SK-N-MC (cell line): Measurements from ENCODE around the gene PLEKHJ1.
A peak's percentile ranks its signal among the peaks of the same experiment; 100 is the strongest.

ENCODE experiments used
- DNase-seq: peaks from one replicate; pipeline ENCODE4 v3.0.0-alpha.2; 2011; ENCODE audit warnings: low read depth, low spot score
- H3K27ac ChIP-seq: fragments of 200-600 bp; sonication (generic); 2 replicates; pipeline ENCODE4 v1.5.1; 2016; ENCODE audit warnings: mixed run types
- H3K36me3 ChIP-seq: fragments of 200-600 bp; sonication (generic); 2 replicates; pipeline ENCODE4 v1.6.1; 2017; ENCODE audit warnings: antibody characterized with exemption, low read length, mixed read lengths; ENCODE audit not compliant: insufficient read depth
- H3K4me3 ChIP-seq: fragments of 200-600 bp; sonication (generic); 2 replicates; pipeline ENCODE4 v1.5.1; 2016
- H3K9ac ChIP-seq: fragments of 200-600 bp; sonication (generic); 2 replicates; pipeline ENCODE4 v1.8.0; 2017; ENCODE audit warnings: mixed run types, mixed read lengths; ENCODE audit not compliant: insufficient read length
- H3K9me3 ChIP-seq: fragments of 200-600 bp; sonication (generic); 2 replicates; pipeline ENCODE4 v1.6.1; 2017; ENCODE audit warnings: low read depth, mild to moderate bottlenecking, antibody characterized with exemption, low read length, moderate library complexity, mixed read lengths
- EZH2 ChIP-seq: fragments of 200-600 bp; sonication (generic); IDR thresholded peaks from one replicate; pipeline ENCODE4 v1.6.1; 2017; ENCODE audit warnings: antibody characterized with exemption
- FOXP2 ChIP-seq: optimal IDR thresholded peaks from 2 replicates; pipeline ENCODE3; 2011; ENCODE audit warnings: mild to moderate bottlenecking, moderate library complexity; ENCODE audit not compliant: insufficient read depth; ENCODE audit errors: extremely low read length, control extremely low read depth
- POLR2AphosphoS5 ChIP-seq: IDR thresholded peaks from 2 replicates; pipeline ENCODE4 v1.6.1; 2012; ENCODE audit warnings: mild to moderate bottlenecking, low read depth, low read length, borderline replicate concordance

The PLEKHJ1 gene

GRCh38 chr19:2270423-2271233, 34.5 kb upstream of the PLEKHJ1 start:
- peak overlapping the region; percentile 81 for H3K27ac ChIP-seq
- peak overlapping the region; percentile 93 for H3K9ac ChIP-seq
- TF ChIP-seq EZH2 (no peak), POLR2AphosphoS5 (no peak; the same call in 1 of the 2 replicates), FOXP2 (no peak)
- H3K4me3 ChIP-seq: peak overlapping the region; percentile 96
- peaks cover 36% of the 10 kb centered on the region for H3K36me3 ChIP-seq
- DNase-seq: no peak
- no peaks in the 10 kb centered on the region for H3K9me3 ChIP-seq

- TF ChIP-seq EZH2: no peak
- no peak for TF ChIP-seq POLR2AphosphoS5
- TF ChIP-seq FOXP2: no peak
- Histone ChIP-seq H3K4me3 (peak overlapping the region; percentile 96), H3K9me3 (no peaks in the 10 kb centered on the region), H3K36me3 (peaks cover 36% of the 10 kb centered on the region), H3K9ac (peak overlapping the region; percentile 93), H3K27ac (peak overlapping the region; percentile 80)
- no peak for DNase-seq
Measured at GRCh38 chr19:2270157-2270422, 34.0 kb upstream of the PLEKHJ1 start.

DNA sequence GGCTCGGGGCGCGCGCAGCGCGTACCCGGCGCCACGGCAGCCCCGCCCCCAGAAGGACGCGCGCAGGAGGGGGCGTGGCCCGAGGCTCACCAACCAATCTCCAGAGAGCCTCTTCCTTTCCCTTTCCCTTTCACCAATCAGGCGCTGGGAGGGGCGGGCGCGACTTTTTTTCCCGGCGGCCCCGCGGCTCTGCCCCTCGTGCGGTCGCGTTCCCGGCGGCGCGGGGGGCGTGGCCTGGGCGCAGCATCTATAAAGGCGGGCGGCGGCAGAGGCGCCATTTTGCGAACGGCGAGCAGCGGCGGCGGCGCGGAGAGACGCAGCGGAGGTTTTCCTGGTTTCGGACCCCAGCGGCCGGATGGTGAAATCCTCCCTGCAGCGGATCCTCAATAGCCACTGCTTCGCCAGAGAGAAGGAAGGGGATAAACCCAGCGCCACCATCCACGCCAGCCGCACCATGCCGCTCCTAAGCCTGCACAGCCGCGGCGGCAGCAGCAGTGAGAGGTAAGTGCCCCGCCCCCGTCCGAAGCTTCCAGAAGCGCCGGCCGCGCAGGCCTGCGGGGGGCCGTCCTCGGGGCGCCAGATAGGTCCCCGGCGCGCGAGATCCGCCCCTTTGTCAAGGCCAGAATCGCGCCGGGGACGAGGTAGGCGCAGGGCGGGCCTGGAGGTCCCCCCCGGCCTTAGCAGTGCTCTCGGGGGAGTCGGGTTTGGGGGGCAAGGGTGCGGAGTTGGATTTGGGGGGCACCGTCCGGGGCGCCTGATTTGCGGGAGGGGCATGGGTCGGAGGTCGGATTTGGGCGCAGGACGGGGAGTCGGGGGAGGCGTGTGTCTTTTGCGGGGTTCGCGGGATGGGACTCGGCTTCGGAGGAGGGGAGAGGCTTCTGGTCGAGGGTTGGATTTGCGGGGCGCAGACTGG, 33.4 kb upstream of the PLEKHJ1 start:
- TF ChIP-seq FOXP2 (no peak), POLR2AphosphoS5 (peak; percentile 99)
- H3K9me3 ChIP-seq: no peaks in the 10 kb centered on the region
- H3K9ac ChIP-seq: peak overlapping the region; percentile 93
- H3K36me3 ChIP-seq: peaks cover 36% of the 10 kb centered on the region
- H3K4me3 ChIP-seq: peak overlapping the region; percentile 96
- DNase-seq: peak; percentile 77
- H3K27ac ChIP-seq: peak overlapping the region; percentile 80

- no peak for DNase-seq
- Histone ChIP-seq H3K9me3 (no peaks in the 10 kb centered on the region), H3K9ac (peak overlapping the region; percentile 85), H3K4me3 (peak overlapping the region; percentile 96), H3K27ac (peak overlapping the region; percentile 73), H3K36me3 (peaks cover 29% of the 10 kb centered on the region)
- TF ChIP-seq POLR2AphosphoS5: no peak
- no peak for TF ChIP-seq EZH2
- no peak for TF ChIP-seq FOXP2
Measured at GRCh38 chr19:2268861-2269243, 32.7 kb upstream of the PLEKHJ1 start.

DNA sequence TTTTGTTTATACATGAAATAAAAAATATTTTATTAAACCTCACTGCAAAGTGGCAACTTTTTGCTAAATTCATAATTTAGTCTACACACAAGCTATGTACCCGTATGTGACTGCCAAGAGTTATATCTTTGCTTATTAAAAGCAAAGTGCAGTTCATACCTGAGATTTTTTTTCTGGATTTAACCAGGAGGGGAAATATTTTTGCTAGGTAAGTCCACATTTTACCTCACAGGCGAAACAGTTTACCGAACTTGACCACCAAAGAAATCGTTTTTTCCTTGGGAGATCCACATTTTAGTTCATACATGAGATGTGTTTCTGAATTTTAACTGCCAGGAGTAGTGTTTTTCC, 32.3 kb upstream of the PLEKHJ1 start:
- peaks cover 25% of the 10 kb centered on the region for H3K36me3 ChIP-seq
- H3K9ac ChIP-seq: peak overlapping the region; percentile 85
- DNase-seq: no peak
- TF ChIP-seq POLR2AphosphoS5 (no peak), FOXP2 (no peak), EZH2 (no peak)
- peak overlapping the region; percentile 73 for H3K27ac ChIP-seq
- no peaks in the 10 kb centered on the region for H3K9me3 ChIP-seq
- H3K4me3 ChIP-seq: peak overlapping the region; percentile 96

DNA sequence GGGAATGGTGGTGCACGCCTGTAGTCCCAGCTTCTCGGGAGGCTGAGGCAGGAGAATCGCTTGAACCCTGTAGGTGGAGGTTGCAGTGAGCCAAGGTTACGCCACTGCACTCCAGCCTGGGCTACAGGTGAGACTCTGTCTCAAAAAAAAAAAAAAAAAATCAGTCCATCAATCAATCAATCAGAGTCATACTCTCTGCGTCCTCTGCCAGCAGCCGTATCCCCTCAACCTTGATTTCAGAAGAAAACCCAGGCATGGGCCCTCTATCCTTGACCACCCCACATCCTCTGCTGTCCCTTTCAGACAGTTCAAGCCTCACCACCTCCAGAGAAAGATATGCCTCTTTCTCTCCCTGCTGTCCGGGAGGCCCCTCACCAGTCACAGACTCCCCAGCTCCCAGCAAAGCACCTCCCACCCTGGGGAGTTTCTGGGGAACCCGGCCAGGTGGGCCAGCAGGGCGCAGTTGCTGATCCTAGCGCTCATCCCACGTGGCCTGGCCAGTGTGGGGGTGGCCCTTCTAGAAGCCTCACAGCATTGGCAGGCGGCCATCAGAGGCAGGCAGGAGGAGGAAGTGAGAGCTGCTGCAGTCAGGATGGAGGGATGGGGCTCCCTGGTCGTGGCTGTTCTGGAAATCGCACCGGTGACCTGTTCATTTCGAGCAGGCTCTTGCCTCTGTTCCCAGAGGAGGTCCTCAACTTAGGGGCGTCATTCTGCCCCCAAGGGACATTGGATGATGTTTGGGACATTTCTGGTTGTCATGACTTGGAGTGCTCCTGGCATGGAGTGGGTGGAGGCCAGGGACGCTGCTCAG, 30.3 kb upstream of the PLEKHJ1 start:
- no peak for DNase-seq
- Histone ChIP-seq H3K9me3 (no peaks in the 10 kb centered on the region), H3K27ac (no peak overlapping the region), H3K36me3 (peaks cover 6% of the 10 kb centered on the region), H3K4me3 (no peak overlapping the region), H3K9ac (no peak overlapping the region)
- TF ChIP-seq FOXP2: no peak
- TF ChIP-seq EZH2: no peak
- TF ChIP-seq POLR2AphosphoS5: no peak

DNA sequence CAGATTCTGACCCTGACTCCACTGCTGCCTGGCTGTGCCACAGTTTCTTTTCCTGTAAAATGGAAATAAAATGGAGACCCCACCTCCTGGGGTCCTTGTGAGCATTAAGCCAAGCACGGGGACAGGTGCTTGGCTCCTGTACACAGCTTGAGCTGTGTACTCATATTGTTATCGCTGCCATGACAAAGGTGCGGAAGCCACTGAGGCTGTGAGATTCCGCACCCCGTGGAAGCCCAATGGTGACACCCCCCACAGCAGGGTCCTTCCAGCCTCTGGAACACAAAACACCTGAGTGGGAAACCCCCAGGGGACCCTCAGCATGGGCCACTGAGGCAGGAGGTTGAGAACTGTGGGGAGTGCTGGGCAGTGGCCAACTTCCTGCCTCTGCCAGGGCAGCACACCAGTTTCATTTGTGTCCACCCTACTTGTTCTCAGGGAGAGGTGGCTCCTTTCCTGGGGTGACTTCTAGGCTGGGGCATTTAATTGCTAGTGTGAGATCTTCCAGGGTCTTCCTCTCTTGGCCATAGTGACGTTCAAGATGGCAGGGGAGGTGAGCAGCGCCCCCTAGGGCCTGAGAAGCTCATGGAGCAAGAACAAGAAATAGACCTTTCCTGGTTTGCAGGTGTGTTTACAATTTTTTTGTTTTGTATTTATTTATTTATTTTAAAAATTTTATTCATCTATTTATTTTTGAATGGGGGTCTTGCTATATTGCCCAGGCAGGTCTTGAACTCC, 25.5 kb upstream of the PLEKHJ1 start:
- DNase-seq: no peak
- no peaks in the 10 kb centered on the region for H3K9me3 ChIP-seq
- TF ChIP-seq FOXP2 (no peak), POLR2AphosphoS5 (no peak), EZH2 (no peak)

More for the DNA sequence above, 25.5 kb upstream of the PLEKHJ1 start:
- Histone ChIP-seq H3K36me3 (no peaks in the 10 kb centered on the region), H3K27ac (no peak overlapping the region), H3K9ac (no peak overlapping the region), H3K4me3 (no peak overlapping the region)
